Heart left ventricle (tissue), 13 donors: ENCODE data around the gene KRTAP5-9.

Source experiments
- CTCF ChIP-seq, 12 donors: fragments of 200-600 bp; sonication (generic) in 4 of 12; IDR thresholded peaks; one replicate each; pipeline versions ENCODE4 v1.5.0 to v1.8.0; 2018 to 2022; ENCODE audit warnings: antibody characterized with exemption in 12 of 12, mild to moderate bottlenecking in 5 of 12
- POLR2A ChIP-seq, 2 donors: fragments of 450-650 bp; IDR thresholded peaks; one replicate each; pipeline ENCODE4 v1.6.1; 2017; ENCODE audit warnings: antibody characterized with exemption in 2 of 2, mild to moderate bottlenecking in 2 of 2, moderate library complexity in 2 of 2
- donor health status: ischemic (EF 13 %, LVEDD 7.1; RV severe dilation, severe dysfunction).
- donor health status: DM: no; HTN: yes; CAD: no.
- donor health status: DM: no; HTN: no; CAD: no.
- donor health status: ischemic (EF 25% LVEDD 6.9; RV normal size, moderate dysfunction).
- donor health status: ischemic (EF 25% LVEDD 5.7; RV mildly dilated, moderate dysfunction).
- donor health status: ischemic (EF 35%, LVEDD 5.7; RV mildly dilated, moderate dysfunction).
- donor health status: nonischemic (EF 11% LVEDD 7.7; RV severe dilation, severe dysfunction).
- donor health status: DM: yes; HTN: yes; CAD: no.
- donor health status: PGD.
- donor health status: ischemic (EF 29% LVEDD 5.4; RV normal size, mild dysfunction).
- donor health status: nonischemic (EF 23%, LVEDD 6.1; RV moderate dilation, normal function).

- TF ChIP-seq CTCF (IDR thresholded peaks at IDR 0.05) (no peak), POLR2A (IDR thresholded peaks at IDR 0.05) (no peak)
These were observed 16.1 kb upstream of the KRTAP5-9 start for GRCh38 chr11:71532036-71532610.
